Stimulated activated CD4-positive, alpha-beta T cell treated with anti-CD3 and anti-CD28 coated beads, Interleukin-15, amount 100 ng/mL, for 1 hour (primary cell): Measurements from ENCODE around the gene MEGF8.
A peak's percentile ranks its signal among the peaks of the same experiment; 100 is the strongest.

Experiments
- DNase-seq, 2 donors: peaks; one replicate each; pipeline ENCODE4 v3.0.0-alpha.2; 2020; ENCODE audit warnings: low read depth in 1 of 2, low spot score in 1 of 2

Gene MEGF8

GRCh38 chr19:42306646-42307045 lies 18.8 kb upstream of the MEGF8 start:
- DNase-seq: no peak

- DNase-seq: no peak
Measured at GRCh38 chr19:42309686-42310085, 15.7 kb upstream of the MEGF8 start.

- DNase-seq: no peak
Measured at GRCh38 chr19:42311657-42312056, 13.8 kb upstream of the MEGF8 start.

GRCh38 chr19:42312370-42312769 lies 13.1 kb upstream of the MEGF8 start:
- DNase-seq: no peak

GRCh38 chr19:42313096-42313839 lies 12.2 kb upstream of the MEGF8 start, which contains the start of gene TMEM145:
TSS of gene TMEM145 (plus strand) at chr19:42313309. CDS start at chr19:42313377, 68 bp downstream.
- peak in 1 of 2 donors; percentile 23 for DNase-seq

- DNase-seq: no peak
Measured at GRCh38 chr19:42313840-42314755, 11.3 kb upstream of the MEGF8 start.

- DNase-seq: no peak
Measured at GRCh38 chr19:42315024-42315423, 10.4 kb upstream of the MEGF8 start.

- DNase-seq: no peak
Measured at GRCh38 chr19:42316223-42317211, 8.9 kb upstream of the MEGF8 start.

GRCh38 chr19:42317535-42317934 lies 7.9 kb upstream of the MEGF8 start:
- DNase-seq: no peak

- no peak for DNase-seq
Measured at GRCh38 chr19:42322305-42322704, 3.1 kb upstream of the MEGF8 start.

- no peak for DNase-seq
Measured at GRCh38 chr19:42323473-42323851, 2.0 kb upstream of the MEGF8 start.

- DNase-seq: no peak
Measured at GRCh38 chr19:42323852-42324654, 1.4 kb upstream of the MEGF8 start.

- DNase-seq: no peak
Measured at GRCh38 chr19:42324655-42325307, 654 bp upstream of the MEGF8 start.

- no peak for DNase-seq
Measured at GRCh38 chr19:42325896-42326771, 699 bp downstream of the MEGF8 start.

- no peak for DNase-seq
Measured at GRCh38 chr19:42326969-42327368, 1.5 kb downstream of the MEGF8 start.

- DNase-seq: no peak
Measured at GRCh38 chr19:42327381-42327780, 1.9 kb downstream of the MEGF8 start.

GRCh38 chr19:42328106-42328505 lies 2.7 kb downstream of the MEGF8 start:
- no peak for DNase-seq

GRCh38 chr19:42328854-42329253 lies 3.4 kb downstream of the MEGF8 start:
- DNase-seq: no peak

GRCh38 chr19:42330241-42330711 lies 4.8 kb downstream of the MEGF8 start:
- no peak for DNase-seq
